Erythroblast (primary cell): ENCODE results near the gene NFIX.

Source experiments
- GATA1 ChIP-seq: IDR thresholded peaks from 2 replicates; pipeline ENCODE4 v1.6.1; 2011; ENCODE audit warnings: low read depth, mild to moderate bottlenecking, control low read depth, low read length, moderate library complexity
- POLR2A ChIP-seq: IDR thresholded peaks from 2 replicates; pipeline ENCODE4 v1.6.1; 2011; ENCODE audit warnings: mild to moderate bottlenecking, low read length

DNA sequence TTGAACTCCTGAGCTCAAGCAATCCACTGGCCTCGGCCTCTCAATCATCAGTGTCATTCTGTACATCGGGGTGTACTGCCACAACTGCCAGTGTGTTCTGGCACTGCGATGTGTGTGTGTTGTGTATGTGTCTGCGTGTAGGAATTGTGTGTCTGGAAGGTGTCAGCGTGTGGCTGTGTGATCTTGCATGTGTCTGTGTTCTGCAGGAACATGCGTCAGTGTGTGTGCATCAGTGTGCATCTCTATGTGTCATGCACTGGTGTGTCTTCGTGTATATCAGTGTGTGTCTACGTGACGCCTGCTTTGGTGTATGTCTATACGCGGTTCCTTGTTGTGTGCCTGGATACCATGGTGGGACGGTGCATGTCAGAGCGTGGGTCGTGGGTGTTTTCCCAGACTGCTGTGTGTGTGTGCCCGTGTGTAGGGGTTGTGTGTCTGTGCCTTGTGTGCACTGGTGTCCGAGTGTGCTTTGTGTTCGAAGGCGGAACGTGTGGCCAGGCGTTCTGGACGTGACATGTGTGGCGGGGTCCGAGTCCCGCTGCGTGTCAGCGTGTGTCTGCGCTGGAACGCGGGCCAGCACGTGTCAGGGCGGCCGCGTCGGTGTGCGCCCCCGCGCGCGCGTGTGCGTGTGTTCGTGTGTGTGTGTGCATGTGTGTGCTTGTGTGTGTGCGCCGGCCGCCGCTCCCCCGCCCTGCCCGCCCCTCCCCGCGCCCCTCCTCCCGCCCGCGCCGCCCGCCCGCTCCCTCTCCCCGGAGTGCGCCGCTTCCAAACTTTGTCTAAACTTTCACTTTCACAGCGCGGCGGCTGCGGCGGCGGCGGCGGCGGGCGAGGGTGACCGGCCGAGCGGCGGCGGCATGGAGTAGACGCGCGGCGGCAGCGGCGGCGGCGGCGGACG lies at the start of gene NFIX:
- TF ChIP-seq POLR2A (no peak), GATA1 (no peak)
